ENCODE measurements around the gene MRPS12. TPM values are rescaled to one million over a fixed set of nuclear protein-coding genes. Genes with fewer than 3 reads are reported as not detected.

Gene MRPS12
- total and polyA plus RNA-seq, 2 of the 13 experiments (the other 11 are each of a cell fraction or from before 2014, with no cell fraction given), result 27.5 to 54.8 TPM

- TF ChIP-seq, protein P1, sequence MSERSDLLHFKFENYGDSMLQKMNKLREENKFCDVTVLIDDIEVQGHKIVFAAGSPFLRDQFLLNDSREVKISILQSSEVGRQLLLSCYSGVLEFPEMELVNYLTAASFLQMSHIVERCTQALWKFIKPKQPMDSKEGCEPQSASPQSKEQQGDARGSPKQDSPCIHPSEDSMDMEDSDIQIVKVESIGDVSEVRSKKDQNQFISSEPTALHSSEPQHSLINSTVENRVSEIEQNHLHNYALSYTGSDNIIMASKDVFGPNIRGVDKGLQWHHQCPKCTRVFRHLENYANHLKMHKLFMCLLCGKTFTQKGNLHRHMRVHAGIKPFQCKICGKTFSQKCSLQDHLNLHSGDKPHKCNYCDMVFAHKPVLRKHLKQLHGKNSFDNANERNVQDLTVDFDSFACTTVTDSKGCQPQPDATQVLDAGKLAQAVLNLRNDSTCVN (CRISPR knock-in tag; IDR thresholded peaks at IDR 0.05; ENCODE audit: borderline replicate concordance), result peak; percentile 35; the same call in 1 of the 2 replicates
- TF ChIP-seq, protein P2, sequence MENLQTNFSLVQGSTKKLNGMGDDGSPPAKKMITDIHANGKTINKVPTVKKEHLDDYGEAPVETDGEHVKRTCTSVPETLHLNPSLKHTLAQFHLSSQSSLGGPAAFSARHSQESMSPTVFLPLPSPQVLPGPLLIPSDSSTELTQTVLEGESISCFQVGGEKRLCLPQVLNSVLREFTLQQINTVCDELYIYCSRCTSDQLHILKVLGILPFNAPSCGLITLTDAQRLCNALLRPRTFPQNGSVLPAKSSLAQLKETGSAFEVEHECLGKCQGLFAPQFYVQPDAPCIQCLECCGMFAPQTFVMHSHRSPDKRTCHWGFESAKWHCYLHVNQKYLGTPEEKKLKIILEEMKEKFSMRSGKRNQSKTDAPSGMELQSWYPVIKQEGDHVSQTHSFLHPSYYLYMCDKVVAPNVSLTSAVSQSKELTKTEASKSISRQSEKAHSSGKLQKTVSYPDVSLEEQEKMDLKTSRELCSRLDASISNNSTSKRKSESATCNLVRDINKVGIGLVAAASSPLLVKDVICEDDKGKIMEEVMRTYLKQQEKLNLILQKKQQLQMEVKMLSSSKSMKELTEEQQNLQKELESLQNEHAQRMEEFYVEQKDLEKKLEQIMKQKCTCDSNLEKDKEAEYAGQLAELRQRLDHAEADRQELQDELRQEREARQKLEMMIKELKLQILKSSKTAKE (CRISPR knock-in tag; IDR thresholded peaks at IDR 0.05; ENCODE audit: borderline replicate concordance), result peak; percentile 39; the same call in 1 of the 2 replicates
- TF ChIP-seq KDM5B (CRISPR knock-in tag; IDR thresholded peaks at IDR 0.05; ENCODE audit: borderline replicate concordance) (peak; percentile 84), ZEB1 (IDR thresholded peaks at IDR 0.05; ENCODE audit: insufficient replicate concordance, low read depth) (peak; percentile 4), HMGA1 (CRISPR knock-in tag; conservative IDR thresholded peaks at IDR 0.05) (no peak), SPEN (CRISPR knock-in tag; IDR thresholded peaks at IDR 0.05; ENCODE audit: low read depth) (no peak; the same call in 1 of the 2 replicates), ZNF839 (CRISPR knock-in tag; IDR thresholded peaks at IDR 0.05; ENCODE audit: borderline replicate concordance) (no peak; the same call in 1 of the 2 replicates), BRF2 (CRISPR knock-in tag; IDR thresholded peaks at IDR 0.05) (peak; percentile 23; the same call in 1 of the 2 replicates), FIP1L1 (IDR thresholded peaks at IDR 0.05; ENCODE audit: borderline replicate concordance, insufficient read depth, low read depth, low read length) (no peak), EZH2 (conservative IDR thresholded peaks at IDR 0.05; ENCODE audit: low read depth, low read length) (no peak), GFI1 (CRISPR knock-in tag; IDR thresholded peaks at IDR 0.05; ENCODE audit: borderline replicate concordance) (0 out of 2 replicates have a peak, but pooled peaks have one; percentile 20), KMT2A (CRISPR knock-in tag; IDR thresholded peaks at IDR 0.05) (peak; percentile 38), ZC3H4 (CRISPR knock-in tag; IDR thresholded peaks at IDR 0.05; ENCODE audit: borderline replicate concordance) (0 out of 2 replicates have a peak, but pooled peaks have one; percentile 24), BCLAF1 (IDR thresholded peaks at IDR 0.05) (no peak), HNF4A (CRISPR knock-in tag; IDR thresholded peaks at IDR 0.05) (no peak), ZNF891 (CRISPR knock-in tag; IDR thresholded peaks at IDR 0.05) (peak; percentile 33; the same call in 1 of the 2 replicates), ZBTB21 (CRISPR knock-in tag; IDR thresholded peaks at IDR 0.05) (no peak), MXD1 (CRISPR knock-in tag; IDR thresholded peaks at IDR 0.05) (peak; percentile 80; the same call in 1 of the 2 replicates), ZNF256 (CRISPR knock-in tag; conservative IDR thresholded peaks at IDR 0.05) (peak; percentile 27; the same call in 1 of the 2 replicates)
- TF ChIP-seq, protein P3, sequence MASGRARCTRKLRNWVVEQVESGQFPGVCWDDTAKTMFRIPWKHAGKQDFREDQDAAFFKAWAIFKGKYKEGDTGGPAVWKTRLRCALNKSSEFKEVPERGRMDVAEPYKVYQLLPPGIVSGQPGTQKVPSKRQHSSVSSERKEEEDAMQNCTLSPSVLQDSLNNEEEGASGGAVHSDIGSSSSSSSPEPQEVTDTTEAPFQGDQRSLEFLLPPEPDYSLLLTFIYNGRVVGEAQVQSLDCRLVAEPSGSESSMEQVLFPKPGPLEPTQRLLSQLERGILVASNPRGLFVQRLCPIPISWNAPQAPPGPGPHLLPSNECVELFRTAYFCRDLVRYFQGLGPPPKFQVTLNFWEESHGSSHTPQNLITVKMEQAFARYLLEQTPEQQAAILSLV (CRISPR knock-in tag; IDR thresholded peaks at IDR 0.05; ENCODE audit: borderline replicate concordance), result peak; percentile 40; the same call in 1 of the 2 replicates
These were observed 44.6 kb downstream of the MRPS12 start, which contains the start of gene FBXO17 (continued) for GRCh38 chr19:38975214-38975860.
